ENCODE data around the gene NRM.

DNA sequence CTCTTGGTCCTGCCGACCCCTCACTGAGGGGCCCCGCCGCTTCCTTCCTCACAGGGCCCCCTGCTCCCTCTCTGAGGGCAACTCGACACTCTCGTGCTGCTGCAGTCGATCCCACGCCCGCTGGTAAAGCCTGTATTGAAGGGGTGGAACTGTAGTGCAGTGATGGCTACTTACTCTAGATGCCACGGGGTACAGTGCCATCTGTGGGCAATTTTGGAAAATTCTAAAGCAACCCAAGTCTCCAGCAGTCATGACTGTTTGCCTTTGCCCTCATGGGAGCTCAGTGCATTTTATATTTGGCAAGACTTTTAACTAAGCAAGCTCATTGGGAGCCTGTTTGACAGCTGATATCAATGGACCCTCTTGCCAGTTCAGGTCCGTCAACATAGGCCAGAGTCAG lies 50.3 kb downstream of the NRM start:
- TF ChIP-seq, protein P1, sequence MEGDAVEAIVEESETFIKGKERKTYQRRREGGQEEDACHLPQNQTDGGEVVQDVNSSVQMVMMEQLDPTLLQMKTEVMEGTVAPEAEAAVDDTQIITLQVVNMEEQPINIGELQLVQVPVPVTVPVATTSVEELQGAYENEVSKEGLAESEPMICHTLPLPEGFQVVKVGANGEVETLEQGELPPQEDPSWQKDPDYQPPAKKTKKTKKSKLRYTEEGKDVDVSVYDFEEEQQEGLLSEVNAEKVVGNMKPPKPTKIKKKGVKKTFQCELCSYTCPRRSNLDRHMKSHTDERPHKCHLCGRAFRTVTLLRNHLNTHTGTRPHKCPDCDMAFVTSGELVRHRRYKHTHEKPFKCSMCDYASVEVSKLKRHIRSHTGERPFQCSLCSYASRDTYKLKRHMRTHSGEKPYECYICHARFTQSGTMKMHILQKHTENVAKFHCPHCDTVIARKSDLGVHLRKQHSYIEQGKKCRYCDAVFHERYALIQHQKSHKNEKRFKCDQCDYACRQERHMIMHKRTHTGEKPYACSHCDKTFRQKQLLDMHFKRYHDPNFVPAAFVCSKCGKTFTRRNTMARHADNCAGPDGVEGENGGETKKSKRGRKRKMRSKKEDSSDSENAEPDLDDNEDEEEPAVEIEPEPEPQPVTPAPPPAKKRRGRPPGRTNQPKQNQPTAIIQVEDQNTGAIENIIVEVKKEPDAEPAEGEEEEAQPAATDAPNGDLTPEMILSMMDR (IDR thresholded peaks at IDR 0.05), result no peak
- TF ChIP-seq POLR2A (IDR thresholded peaks at IDR 0.05) (no peak), POLR2AphosphoS5 (IDR thresholded peaks at IDR 0.05) (no peak), EP300 (IDR thresholded peaks at IDR 0.05; ENCODE audit: low read depth) (no peak)

Data from transverse colon (tissue), 4 donors.